Epithelial cell of esophagus (primary cell): Measurements from ENCODE around the gene PRSS23.

Experiments
- DNase-seq: peaks from one replicate; pipeline ENCODE4 v3.0.0; 2010; ENCODE audit warnings: low read depth
- H3K4me3 ChIP-seq: 2 replicates; pipeline ENCODE4 v1.5.1; 2011; ENCODE audit warnings: mild to moderate bottlenecking, low read length, control low read depth
- TF ChIP-seq, protein P1 (sequence below): IDR thresholded peaks from 2 replicates; pipeline ENCODE4 v1.5.1; 2011; ENCODE audit warnings: low read depth, mild to moderate bottlenecking, low read length, control low read depth, inconsistent platforms; ENCODE audit not compliant: insufficient read depth; ENCODE audit errors: missing control alignments

Gene PRSS23

DNA sequence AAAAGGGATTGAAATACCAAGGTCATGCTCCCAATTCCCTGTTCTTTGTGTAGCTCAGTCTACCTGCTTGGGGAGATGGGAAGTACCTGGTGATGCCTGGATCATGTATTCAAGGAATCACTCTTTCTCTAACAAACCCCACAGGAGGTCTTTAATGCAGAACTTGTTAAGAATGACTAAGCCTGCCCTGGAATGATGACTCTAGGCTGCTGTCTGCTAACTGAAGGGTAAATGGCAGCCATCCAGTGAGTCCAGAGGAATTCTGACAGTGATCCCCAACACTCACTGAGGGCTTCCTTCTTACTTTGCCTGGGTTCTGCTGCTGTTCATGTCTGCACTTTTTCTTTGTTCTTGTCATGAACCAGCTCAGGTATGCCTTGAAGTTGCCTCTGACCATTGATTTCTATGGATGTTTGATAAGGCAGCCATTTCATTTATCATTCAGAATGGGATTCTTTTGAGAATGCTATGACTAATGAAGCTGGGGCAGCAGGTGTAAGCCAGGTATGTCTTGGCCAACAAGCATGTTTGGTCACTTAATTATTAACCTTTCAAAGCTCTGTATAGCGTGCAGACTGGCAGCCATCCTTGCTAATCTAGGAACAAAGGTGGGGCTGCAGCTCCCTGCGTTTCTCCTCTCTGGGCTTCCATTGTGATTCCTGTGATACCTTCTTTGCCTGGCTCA lies 11.4 kb downstream of the PRSS23 start:
- H3K4me3 ChIP-seq = no peak overlapping the region
- peak; percentile 80 for DNase-seq
- TF ChIP-seq, protein P1, sequence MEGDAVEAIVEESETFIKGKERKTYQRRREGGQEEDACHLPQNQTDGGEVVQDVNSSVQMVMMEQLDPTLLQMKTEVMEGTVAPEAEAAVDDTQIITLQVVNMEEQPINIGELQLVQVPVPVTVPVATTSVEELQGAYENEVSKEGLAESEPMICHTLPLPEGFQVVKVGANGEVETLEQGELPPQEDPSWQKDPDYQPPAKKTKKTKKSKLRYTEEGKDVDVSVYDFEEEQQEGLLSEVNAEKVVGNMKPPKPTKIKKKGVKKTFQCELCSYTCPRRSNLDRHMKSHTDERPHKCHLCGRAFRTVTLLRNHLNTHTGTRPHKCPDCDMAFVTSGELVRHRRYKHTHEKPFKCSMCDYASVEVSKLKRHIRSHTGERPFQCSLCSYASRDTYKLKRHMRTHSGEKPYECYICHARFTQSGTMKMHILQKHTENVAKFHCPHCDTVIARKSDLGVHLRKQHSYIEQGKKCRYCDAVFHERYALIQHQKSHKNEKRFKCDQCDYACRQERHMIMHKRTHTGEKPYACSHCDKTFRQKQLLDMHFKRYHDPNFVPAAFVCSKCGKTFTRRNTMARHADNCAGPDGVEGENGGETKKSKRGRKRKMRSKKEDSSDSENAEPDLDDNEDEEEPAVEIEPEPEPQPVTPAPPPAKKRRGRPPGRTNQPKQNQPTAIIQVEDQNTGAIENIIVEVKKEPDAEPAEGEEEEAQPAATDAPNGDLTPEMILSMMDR = no peak

DNA sequence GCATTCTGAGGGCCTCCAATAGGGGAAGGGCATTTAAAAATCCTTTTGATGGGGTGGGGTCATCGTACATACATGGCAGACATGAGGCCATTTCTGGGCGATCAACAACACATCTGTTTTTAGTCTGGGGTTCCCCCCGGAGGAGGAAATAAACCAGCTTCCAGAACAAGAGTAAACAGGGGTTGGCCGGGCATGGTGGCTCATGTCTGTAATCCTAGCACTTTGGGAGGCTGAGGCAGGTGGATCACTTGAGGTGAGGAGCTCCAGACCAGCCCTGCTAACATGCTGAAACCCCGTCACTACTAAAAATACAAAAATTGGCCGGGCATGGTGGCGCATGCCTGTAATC lies 12.0 kb downstream of the PRSS23 start:
- no peak overlapping the region for H3K4me3 ChIP-seq
- no peak for DNase-seq
- TF ChIP-seq, protein P1 = no peak

DNA sequence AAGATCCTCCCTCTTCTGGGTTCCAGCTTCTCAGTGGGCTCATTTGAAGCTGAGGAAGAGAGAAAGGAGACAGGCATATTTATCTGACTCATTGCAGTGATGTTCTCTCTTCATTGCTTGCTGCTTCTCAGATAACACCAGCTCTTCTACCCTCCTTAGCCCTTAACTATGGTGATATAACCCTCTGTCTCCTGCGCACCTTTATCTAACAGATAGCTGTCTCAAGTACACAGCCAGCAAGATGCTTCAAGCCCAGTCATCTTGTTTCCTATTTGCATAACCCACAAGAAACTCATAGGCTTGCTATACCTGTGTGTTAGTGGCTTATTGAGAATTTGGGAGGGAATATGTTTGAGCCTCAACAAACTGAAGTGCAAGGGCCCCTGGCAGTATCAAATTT lies 12.6 kb downstream of the PRSS23 start:
- DNase-seq = no peak
- TF ChIP-seq, protein P1 = no peak
- no peak overlapping the region for H3K4me3 ChIP-seq

DNA sequence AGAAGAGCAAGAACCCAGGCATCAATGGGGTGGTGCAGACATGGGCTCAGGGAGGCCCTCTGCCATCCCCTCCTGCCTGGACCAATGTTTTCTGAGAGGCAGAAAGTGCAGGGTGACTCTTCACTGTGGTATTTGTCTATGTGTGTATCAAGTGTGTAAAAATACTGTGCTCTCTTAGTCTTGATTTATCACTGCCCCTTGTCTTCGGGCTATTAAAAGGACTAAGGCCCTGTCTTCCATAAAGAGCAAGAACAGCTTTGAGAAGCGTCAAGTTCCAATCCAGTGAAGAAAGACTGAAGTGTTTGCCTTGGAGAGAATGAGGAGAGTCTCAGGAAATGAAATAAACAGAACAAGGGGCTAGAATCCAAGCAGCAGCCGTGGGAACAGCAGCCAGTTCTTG lies 14.4 kb downstream of the PRSS23 start:
- H3K4me3 ChIP-seq = no peak overlapping the region
- DNase-seq = peak; percentile 18
- TF ChIP-seq, protein P1 = no peak

DNA sequence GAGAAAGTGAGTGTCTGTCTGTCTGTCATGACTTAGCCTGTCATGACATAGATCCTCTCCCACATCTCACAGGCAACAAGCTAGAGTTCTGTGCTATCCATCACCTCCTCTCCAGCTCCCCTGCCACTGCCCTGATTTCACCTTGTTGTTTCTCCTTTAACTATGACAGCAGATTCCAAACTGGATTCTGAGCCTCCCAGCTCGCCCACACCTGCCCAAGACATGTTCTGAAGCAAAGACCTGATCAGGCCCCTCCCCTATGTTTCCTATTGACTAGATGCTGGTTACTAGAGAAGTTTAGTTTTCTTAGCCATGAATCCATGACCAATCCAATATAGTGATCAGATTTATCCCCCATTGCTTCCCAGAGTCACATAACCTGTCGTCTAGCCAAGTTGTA lies 15.4 kb downstream of the PRSS23 start:
- TF ChIP-seq, protein P1 = no peak
- peak; percentile 68 for DNase-seq
- no peak overlapping the region for H3K4me3 ChIP-seq

DNA sequence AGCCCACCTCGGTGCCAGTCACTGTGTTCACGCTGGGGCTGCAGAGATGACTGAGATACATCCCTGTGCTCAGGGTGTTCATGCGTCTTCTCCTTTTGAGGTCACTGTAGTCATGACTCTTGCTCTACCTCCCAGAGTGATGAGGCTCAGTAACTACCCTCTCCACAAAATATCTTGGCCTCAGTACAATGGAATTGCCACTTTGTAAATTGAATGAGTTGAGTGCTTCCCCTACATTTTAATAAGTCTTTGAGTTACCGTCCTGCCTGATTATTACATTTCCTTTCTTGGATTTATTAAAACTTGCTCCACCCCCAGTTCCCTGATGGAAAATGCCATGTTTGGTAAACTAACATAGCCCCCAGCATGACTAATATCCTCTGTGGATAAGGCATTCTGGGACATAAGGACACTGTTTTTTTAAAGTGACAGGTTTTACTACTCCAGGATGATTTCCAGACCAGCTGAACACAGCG lies 15.9 kb downstream of the PRSS23 start:
- H3K4me3 ChIP-seq = no peak overlapping the region
- TF ChIP-seq, protein P1 = no peak
- DNase-seq = no peak
